Head of caudate nucleus (tissue), 42 donors: Measurements from ENCODE around the gene CSRP1.
"Not testable (repeated sequence)": the region's sequence is repeated elsewhere in the genome, so short reads cannot be mapped to it uniquely, and the experiment has no call there.

Source experiments
- DNase-seq, 42 donors: peaks; one replicate each; pipeline versions ENCODE4 v3.0.0 to v3.0.0-alpha.2; 2020 to 2021; ENCODE audit warnings: mixed read lengths in 7 of 42
- intact Hi-C: fragments of 100-400 bp; cut with DNase I; formaldehyde crosslinking; loops from one replicate; pipeline ENCODE4 v1.15.0; 2022

CSRP1 gene

GRCh38 chr1:201504179-201504631, 2.7 kb downstream of the CSRP1 start:
- no peak for DNase-seq
- intact Hi-C loops: no loop called here

GRCh38 chr1:201503397-201504176, 3.3 kb downstream of the CSRP1 start:
- intact Hi-C loops: no loop called here
- no peak for DNase-seq

- no peak for DNase-seq
Measured at GRCh38 chr1:201502511-201502857, 4.4 kb downstream of the CSRP1 start.

GRCh38 chr1:201501812-201502510, 5.0 kb downstream of the CSRP1 start:
- intact Hi-C loops: no loop called here
- no peak for DNase-seq

More at GRCh38 chr1:201502511-201502857, 4.4 kb downstream of the CSRP1 start:
- intact Hi-C loops: no loop called here

GRCh38 chr1:201501144-201501543, 5.8 kb downstream of the CSRP1 start:
- no peak for DNase-seq
- intact Hi-C loops: no loop called here

GRCh38 chr1:201500670-201501120, 6.2 kb downstream of the CSRP1 start:
- intact Hi-C loops: no loop called here

GRCh38 chr1:201499795-201500669, 6.9 kb downstream of the CSRP1 start:
- DNase-seq: peak; percentile 73 to 96 (median 88)
- intact Hi-C loops: no loop called here

More at GRCh38 chr1:201500670-201501120, 6.2 kb downstream of the CSRP1 start:
- peak in 8 of 42 donors; percentile 39 to 73 (median 59) for DNase-seq

- intact Hi-C loops: no loop called here
- DNase-seq: no peak
Measured at GRCh38 chr1:201499191-201499590, 7.7 kb downstream of the CSRP1 start.

GRCh38 chr1:201498621-201499020, 8.3 kb downstream of the CSRP1 start:
- no peak for DNase-seq
- intact Hi-C loops: no loop called here

- intact Hi-C loops: no loop called here
- no peak for DNase-seq
Measured at GRCh38 chr1:201497935-201498509, 8.9 kb downstream of the CSRP1 start.

GRCh38 chr1:201496296-201496690, 10.6 kb downstream of the CSRP1 start:
- intact Hi-C loops: no loop called here
- DNase-seq: peak in 2 of 42 donors; percentile 17 to 50

GRCh38 chr1:201495551-201496295, 11.2 kb downstream of the CSRP1 start:
- intact Hi-C loops: no loop called here
- peak; percentile 75 to 97 (median 90) for DNase-seq

- no peak for DNase-seq
Measured at GRCh38 chr1:201493757-201494617, 12.9 kb downstream of the CSRP1 start.

GRCh38 chr1:201493026-201493656, 13.8 kb downstream of the CSRP1 start:
- intact Hi-C loops, DNase-seq: not testable (repeated sequence)

More at GRCh38 chr1:201493757-201494617, 12.9 kb downstream of the CSRP1 start:
- intact Hi-C loops: no loop called here

GRCh38 chr1:201491896-201492511, 14.9 kb downstream of the CSRP1 start:
- intact Hi-C loops: no loop called here
- no peak for DNase-seq

GRCh38 chr1:201490708-201491131, 16.2 kb downstream of the CSRP1 start:
- intact Hi-C loops: no loop called here
- DNase-seq: no peak
